GM21447 (cell line): Measurements from ENCODE around the gene C5orf58.
A peak's percentile ranks its signal among the peaks of the same experiment; 100 is the strongest.

Experiments used
- ATAC-seq: cut with Tn5 transposase; IDR thresholded peaks from one replicate; pipeline ENCODE4 v1.9.1; 2021; ENCODE audit not compliant: unreplicated experiment

The C5orf58 gene

GRCh38 chr5:170278611-170279458 lies 46.0 kb downstream of the C5orf58 start:
- ATAC-seq = peak; percentile 87

- ATAC-seq = no peak
These were observed 46.7 kb downstream of the C5orf58 start for GRCh38 chr5:170279459-170279817.

GRCh38 chr5:170280011-170280493 lies 47.3 kb downstream of the C5orf58 start:
- ATAC-seq = no peak

- no peak for ATAC-seq
These were observed 50.5 kb downstream of the C5orf58 start for GRCh38 chr5:170283296-170283695.

GRCh38 chr5:170284231-170284630 lies 51.4 kb downstream of the C5orf58 start:
- ATAC-seq = no peak

- ATAC-seq = no peak
These were observed 52.4 kb downstream of the C5orf58 start for GRCh38 chr5:170285181-170285580.

- no peak for ATAC-seq
These were observed 53.7 kb downstream of the C5orf58 start for GRCh38 chr5:170286386-170286925.

- no peak for ATAC-seq
These were observed 54.7 kb downstream of the C5orf58 start for GRCh38 chr5:170287532-170287931.

GRCh38 chr5:170288151-170288550 lies 55.4 kb downstream of the C5orf58 start:
- ATAC-seq = no peak

GRCh38 chr5:170288551-170288950 lies 55.8 kb downstream of the C5orf58 start:
- no peak for ATAC-seq

GRCh38 chr5:170289121-170289520 lies 56.3 kb downstream of the C5orf58 start:
- no peak for ATAC-seq

- no peak for ATAC-seq
These were observed 57.0 kb downstream of the C5orf58 start for GRCh38 chr5:170289764-170290163.

- no peak for ATAC-seq
These were observed 57.7 kb downstream of the C5orf58 start for GRCh38 chr5:170290498-170290897.

GRCh38 chr5:170292179-170293104 lies 59.7 kb downstream of the C5orf58 start:
- ATAC-seq = no peak

GRCh38 chr5:170293273-170293672 lies 60.5 kb downstream of the C5orf58 start:
- ATAC-seq = peak; percentile 79

GRCh38 chr5:170294057-170294456 lies 61.3 kb downstream of the C5orf58 start:
- no peak for ATAC-seq

- no peak for ATAC-seq
These were observed 61.8 kb downstream of the C5orf58 start for GRCh38 chr5:170294556-170294955.
